Panc1 (cell line): ENCODE results near the gene BNIP2.

Experiments used
- CTCF ChIP-seq: fragments of 450-650 bp; IDR thresholded peaks from 2 replicates; pipeline ENCODE4 v1.5.1; 2017; ENCODE audit warnings: mild to moderate bottlenecking
- SIN3A ChIP-seq: IDR thresholded peaks from 2 replicates; pipeline ENCODE4 v1.6.1; 2012; ENCODE audit warnings: low read depth, mild to moderate bottlenecking, low read length, moderate library complexity, borderline replicate concordance; ENCODE audit not compliant: insufficient read depth

- TF ChIP-seq CTCF (no peak), SIN3A (no peak)
Observed at GRCh38 chr15:59696332-59696731, 7.2 kb upstream of the BNIP2 start.
